GM12878 (cell line): Measurements from ENCODE around the gene PPP1R11. TPM values are rescaled to one million over a fixed set of nuclear protein-coding genes. Genes with fewer than 3 reads are reported as not detected.

Experiments used
- ATAC-seq: fragments of 200-7000 bp; cut with Tn5 transposase; 3 replicates; pipeline ENCODE4 v1.9.1; 2020; ENCODE audit warnings: mild to moderate bottlenecking, moderate library complexity
- BruUV-seq: library from RNA; stranded (reverse); fragments of 400-500 nt; replicated peaks from 2 replicates; lab custom pipeline; 2021; lab: Mats Ljungman, UMichigan
- CTCF ChIA-PET: fragments of 300-600 bp; sonication (Branson Sonifier 250); formaldehyde crosslinking; extraction: SDS; loops from one replicate; lab custom pipeline; 2021; ENCODE audit warnings: inconsistent platforms; lab: Yijun Ruan, JAX
- POLR2A ChIA-PET: fragments of 350-600 bp; formaldehyde crosslinking; extraction: SDS; loops from one replicate; lab custom pipeline; 2021; ENCODE audit warnings: inconsistent platforms; lab: Charles Lee
- RAD21 ChIA-PET: fragments of 300-600 bp; sonication (Branson Sonifier 250); formaldehyde crosslinking; loops from one replicate; lab custom pipeline; 2023; ENCODE audit warnings: antibody characterized with exemption; ENCODE audit not compliant: unreplicated experiment; lab: Charles Lee
- SMC1A ChIA-PET: fragments of 300-600 bp; sonication (Branson Sonifier 250); formaldehyde crosslinking; loops from one replicate; lab custom pipeline; 2023; ENCODE audit not compliant: unreplicated experiment, uncharacterized antibody; lab: Charles Lee
- DNase-seq: peaks from one replicate; pipeline ENCODE4 v3.0.0-alpha.2; 2011; ENCODE audit warnings: low read depth, low spot score
- FAIRE-seq: peaks from 3 replicates; lab custom pipeline; 2011; peaks lifted over from hg19 to GRCh38; lab: Jason Lieb, UNC
- H2AFZ ChIP-seq: 2 replicates; pipeline ENCODE4 v1.6.0; 2011; ENCODE audit warnings: low read depth, low read length, control low read depth; ENCODE audit not compliant: control insufficient read depth
- H3K27ac ChIP-seq: 2 replicates; pipeline ENCODE4 v1.5.1; 2011; ENCODE audit warnings: control low read depth; ENCODE audit not compliant: control insufficient read depth, insufficient read depth
- H3K27me3 ChIP-seq, 2 experiments: replicated peaks in 1 of 2; 2 replicates each; pipeline versions ENCODE4 v1.6.0 to v1.6.1; 2011; ENCODE audit warnings: low read length in 1 of 2; ENCODE audit not compliant: control insufficient read depth in 2 of 2, insufficient read depth in 2 of 2
- H3K36me3 ChIP-seq, 2 experiments: 2 replicates each; pipeline ENCODE4 v1.5.1; 2011; ENCODE audit warnings: low read length in 1 of 2; ENCODE audit not compliant: control insufficient read depth in 2 of 2, insufficient read depth in 2 of 2
- H3K4me1 ChIP-seq: 2 replicates; pipeline ENCODE4 v1.6.1; 2011; ENCODE audit warnings: mild to moderate bottlenecking, low read length, moderate library complexity, mixed read lengths; ENCODE audit not compliant: control insufficient read depth, insufficient read depth
- H3K4me2 ChIP-seq: 2 replicates; pipeline ENCODE4 v1.6.0; 2011; ENCODE audit warnings: control low read depth; ENCODE audit not compliant: control insufficient read depth, insufficient read depth
- H3K4me3 ChIP-seq: fragments of 200-600 bp; sonication (generic); 2 replicates; pipeline ENCODE4 v1.5.1; 2016
- H3K79me2 ChIP-seq: 2 replicates; pipeline ENCODE4 v1.6.0; 2011; ENCODE audit warnings: low read length; ENCODE audit not compliant: control insufficient read depth, insufficient read depth
- H3K9ac ChIP-seq: 2 replicates; pipeline ENCODE4 v1.8.0; 2011; ENCODE audit warnings: low read length, control low read depth, mixed read lengths; ENCODE audit not compliant: control insufficient read depth, insufficient read depth
- H3K9me3 ChIP-seq: replicated peaks from 3 replicates; pipeline ENCODE4 v1.5.1; 2011; ENCODE audit warnings: mild to moderate bottlenecking, low read length; ENCODE audit not compliant: control insufficient read depth, insufficient read depth
- H4K20me1 ChIP-seq: 2 replicates; pipeline ENCODE4 v1.6.0; 2011; ENCODE audit not compliant: control insufficient read depth, insufficient read depth
- ATF3 ChIP-seq: IDR thresholded peaks from 2 replicates; pipeline ENCODE4 v1.6.1; 2011; ENCODE audit warnings: low read depth, mild to moderate bottlenecking, low read length, moderate library complexity, borderline replicate concordance; ENCODE audit errors: extremely low read depth
- CHD2 ChIP-seq: IDR thresholded peaks from 2 replicates; pipeline ENCODE4 v1.6.1; 2011; ENCODE audit warnings: low read depth, low read length, improper control_type of control experiment, borderline replicate concordance
- CREM ChIP-seq: IDR thresholded peaks from 2 replicates; pipeline ENCODE4 v1.6.1; 2014; ENCODE audit warnings: antibody characterized with exemption, low read depth
- EED ChIP-seq: sonication (generic); IDR thresholded peaks from 2 replicates; pipeline ENCODE4 v1.6.1; 2016; ENCODE audit warnings: antibody characterized with exemption, low read depth
- HDGF ChIP-seq: fragments of 450-650 bp; IDR thresholded peaks from 2 replicates; pipeline ENCODE4 v1.6.1; 2016; ENCODE audit warnings: antibody characterized with exemption
- IRF3 ChIP-seq: fragments of 450-650 bp; IDR thresholded peaks from 2 replicates; pipeline ENCODE4 v1.6.1; 2014; ENCODE audit warnings: mild to moderate bottlenecking
- KAT2A ChIP-seq: conservative IDR thresholded peaks from 2 replicates; pipeline ENCODE4 v1.6.1; 2011; ENCODE audit warnings: low read depth, low read length; ENCODE audit not compliant: control insufficient read depth
- MEF2A ChIP-seq: IDR thresholded peaks from 2 replicates; pipeline ENCODE4 v1.6.1; 2011; ENCODE audit warnings: low read depth, mild to moderate bottlenecking, low read length, moderate library complexity; ENCODE audit not compliant: insufficient read depth
- MYB ChIP-seq: fragments of 150-350 bp; IDR thresholded peaks from 2 replicates; pipeline ENCODE4 v1.6.1; 2014; ENCODE audit warnings: mild to moderate bottlenecking, low read depth, low read length, borderline replicate concordance
- NR2C1 ChIP-seq: fragments of 450-650 bp; IDR thresholded peaks from 2 replicates; pipeline ENCODE4 v1.6.1; 2017; ENCODE audit warnings: antibody characterized with exemption, mild to moderate bottlenecking, moderate library complexity
- RAD21 ChIP-seq: IDR thresholded peaks from 2 replicates; pipeline ENCODE4 v1.6.1; 2011; ENCODE audit warnings: mild to moderate bottlenecking, low read depth, low read length, moderate library complexity; ENCODE audit not compliant: insufficient read depth
- REST ChIP-seq: IDR thresholded peaks from 2 replicates; pipeline ENCODE4 v1.6.1; 2012; ENCODE audit warnings: mild to moderate bottlenecking, low read depth, low read length
- SIX5 ChIP-seq: IDR thresholded peaks from 2 replicates; pipeline ENCODE4 v1.6.1; 2011; ENCODE audit warnings: mild to moderate bottlenecking, low read depth, low read length, moderate library complexity; ENCODE audit not compliant: severe bottlenecking
- TBL1XR1 ChIP-seq: IDR thresholded peaks from 2 replicates; pipeline ENCODE4 v1.6.1; 2012; ENCODE audit warnings: low read depth, low read length, improper control_type of control experiment
- YBX1 ChIP-seq: fragments of 450-650 bp; IDR thresholded peaks from 2 replicates; pipeline ENCODE4 v1.6.1; 2016; ENCODE audit warnings: antibody characterized with exemption
- ZSCAN29 ChIP-seq: fragments of 450-650 bp; IDR thresholded peaks from 2 replicates; pipeline ENCODE4 v1.6.1; 2017; ENCODE audit warnings: mild to moderate bottlenecking, moderate library complexity
- WGBS: methylation state at CpG from one replicate; pipeline ENCODE4 v1.1.6; 2016; ENCODE audit warnings: low lambda C conversion rate; ENCODE audit not compliant: insufficient replicate concordance, insufficient coverage; ENCODE audit errors: missing lambda C conversion rate; 5-methylcytosine and 5-hydroxymethylcytosine counted together
- in situ Hi-C: fragments of 300-500 bp; cut with MboI; formaldehyde crosslinking; loops from 9 replicates; pipeline ENCODE4 v1.14.3; 2018; ENCODE audit warnings: mixed read lengths
- intact Hi-C: fragments of 100-400 bp; cut with micrococcal nuclease; formaldehyde crosslinking; loops from one replicate; pipeline ENCODE4 v1.14.2; 2022; ENCODE audit not compliant: unreplicated experiment
- polyA plus RNA-seq, 11 experiments: library from polyadenylated mRNA; depleted of rRNA in 4 of 11; unstranded in 6 of 11; stranded (reverse) in 5 of 11; fragments of >200 nt; fragmentation: Nextera tagmentation in 4 of 11; fragmentation: Illumina TruSeq in 1 of 11; extraction: Ambion mirVana in 4 of 11; extraction: Trizol in 1 of 11; gene quantifications; 1 replicate in 1 of 11; 2 replicates in 10 of 11; pipeline versions ENCODE4 v1.2.1 to v1.2.3, GENCODE V29; 2011 to 2016; ENCODE audit warnings: inconsistent platforms in 2 of 11, missing spikeins in 2 of 11, low read depth in 1 of 11
- total RNA-seq, 4 experiments: library from RNA; depleted of rRNA in 3 of 4; stranded (reverse); fragments of >200 nt in 3 of 4; fragmentation: Illumina TruSeq in 1 of 4; extraction: Trizol in 1 of 4; gene quantifications; 2 replicates each; pipeline versions ENCODE4 v1.2.1 to v1.2.3, GENCODE V29; 2013 to 2021

The PPP1R11 gene
- total and polyA plus RNA-seq, 10 of the 15 experiments (the other 5 are each of a cell fraction or from before 2014, with no cell fraction given): 12.6 to 56.1 (median 33.5) TPM

GRCh38 chr6:30071081-30071818 is 4.3 kb downstream of the PPP1R11 start (continued):
- TF ChIP-seq MYB: no peak
- TF ChIP-seq RAD21: no peak
- no peak for TF ChIP-seq REST
- TF ChIP-seq CREM: no peak
- TF ChIP-seq KAT2A: no peak
- TF ChIP-seq, all 136 proteins: peak for 0

- in situ Hi-C loops (no loop called here), intact Hi-C loops (no loop called here)
- no peak overlapping the region for H2AFZ ChIP-seq
- H3K9me3 ChIP-seq: no peaks in the 10 kb centered on the region
- TF ChIP-seq EED (no peak), ZSCAN29 (no peak), CHD2 (no peak), YBX1 (no peak), IRF3 (no peak), ATF3 (no peak), NR2C1 (no peak), TBL1XR1 (no peak), HDGF (no peak), SIX5 (no peak), MEF2A (no peak), KAT2A (no peak)
- POLR2A ChIA-PET: no interaction called here
- peaks cover 8% of the 10 kb centered on the region for H3K79me2 ChIP-seq
- H3K4me3 ChIP-seq: no peak overlapping the region
- H3K27me3 ChIP-seq: peaks cover 4 to 19% of the 10 kb centered on the region in 2 experiments
- FAIRE-seq: no peak
- no peaks in the 10 kb centered on the region for H3K4me1 ChIP-seq
- H3K27ac ChIP-seq: no peak overlapping the region
- H3K4me2 ChIP-seq: no peak overlapping the region
- SMC1A ChIA-PET: no interaction called here
- no peak overlapping the region for H3K9ac ChIP-seq
- RAD21 ChIA-PET: interaction anchor here (1.0 kb wide), 1 partner anchor 59 kb away, joined by 3 read pairs; no protein-coding TSS in a partner anchor
- no peak for DNase-seq
- CTCF ChIA-PET: interaction anchor here (1.2 to 2.3 kb wide), 2 partner anchors 31 to 60 kb away, joined by 4 to 9 read pairs; no protein-coding TSS in a partner anchor
- no peak for ATAC-seq
- no peaks in the 10 kb centered on the region for H4K20me1 ChIP-seq
- 33% methylated on average over 3 of the region's 3 CpGs for WGBS
- no TSS peak for BruUV-seq
- no peaks in the 10 kb centered on the region for H3K36me3 ChIP-seq
Observed at GRCh38 chr6:30071858-30072257, 4.9 kb downstream of the PPP1R11 start.
